Astrocyte of the cerebellum (primary cell): Measurements from ENCODE around the gene PRMT9.

Experiments used
- DNase-seq: peaks from one replicate; pipeline ENCODE4 v3.0.0-alpha.2; 2011; ENCODE audit warnings: low read depth
- H3K4me3 ChIP-seq: 2 replicates; pipeline ENCODE4 v1.5.1; 2011; ENCODE audit warnings: mild to moderate bottlenecking, low read depth, low read length, moderate library complexity
- CTCF ChIP-seq: IDR thresholded peaks from 2 replicates; pipeline ENCODE4 v1.5.1; 2012; ENCODE audit warnings: low read length, low read depth, moderate library complexity, mild to moderate bottlenecking; ENCODE audit errors: missing control alignments
- in situ Hi-C: cut with HindIII; loops from 2 replicates; pipeline ENCODE4 v1.10.0; 2017; ENCODE audit warnings: low sequenced_read_pairs

PRMT9 gene

GRCh38 chr4:147629783-147630730 is 53.9 kb downstream of the PRMT9 start:
- TF ChIP-seq CTCF, result no peak
- in situ Hi-C loops, result no loop called here
- DNase-seq, result no peak
- no peak overlapping the region for H3K4me3 ChIP-seq

DNA sequence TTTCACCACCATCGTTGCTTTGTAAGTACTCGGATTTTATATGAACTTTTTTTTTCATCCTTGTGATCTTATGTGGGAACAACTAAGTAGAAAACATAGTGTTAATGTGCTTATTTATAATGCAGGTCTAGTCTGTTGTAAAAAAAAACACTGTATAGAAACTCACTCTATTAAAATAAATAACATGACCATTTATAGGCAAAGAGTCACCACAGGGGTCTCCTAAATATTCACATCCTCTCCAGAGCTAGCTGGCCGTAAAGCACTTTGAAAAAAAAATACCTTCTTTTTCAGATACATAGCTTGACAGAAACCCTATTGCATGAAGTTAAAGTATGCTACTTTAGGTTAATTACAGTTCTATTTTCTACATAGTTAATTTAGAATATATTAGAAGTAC is 55.5 kb downstream of the PRMT9 start:
- in situ Hi-C loops, result no loop called here
- no peak for DNase-seq
- H3K4me3 ChIP-seq, result no peak overlapping the region
- TF ChIP-seq CTCF, result no peak

DNA sequence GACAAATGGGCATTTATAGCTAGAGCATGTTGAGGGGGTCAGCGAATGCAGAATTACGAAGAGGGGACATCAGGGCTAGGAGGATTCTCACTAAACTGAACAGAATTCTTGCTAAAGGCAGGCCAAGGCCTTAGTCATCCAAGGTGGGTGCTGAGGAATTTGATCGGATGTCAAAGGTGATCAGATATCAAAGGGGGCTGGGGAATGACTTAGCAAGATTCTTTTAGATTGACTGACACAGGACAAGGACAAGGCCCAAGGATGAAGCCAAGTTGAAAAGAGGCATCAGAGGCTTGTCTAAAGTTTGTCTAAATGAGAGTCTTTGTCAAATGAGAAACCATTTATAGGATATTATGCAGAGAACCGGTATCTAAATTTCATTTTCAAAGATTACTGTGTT is 57.1 kb downstream of the PRMT9 start:
- in situ Hi-C loops, result no loop called here

DNA sequence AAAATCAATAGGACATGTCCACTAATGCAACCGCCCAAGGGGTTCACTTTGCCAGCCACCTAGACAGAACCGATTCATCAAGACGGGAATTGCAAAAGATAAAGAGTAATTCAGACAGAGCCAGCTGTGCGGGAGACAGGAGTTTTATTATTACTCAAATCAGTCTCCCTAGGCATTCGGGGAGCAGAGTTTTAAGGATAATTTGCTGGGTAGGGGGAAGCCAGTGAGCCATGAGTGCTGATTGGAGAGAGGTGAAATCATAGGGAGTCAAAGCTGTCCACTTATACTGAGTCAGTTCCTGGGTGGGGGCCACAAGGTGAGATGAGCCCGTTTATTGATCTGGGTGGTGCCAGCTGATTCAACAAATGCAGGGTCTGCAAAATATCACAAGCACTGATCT is 58.2 kb downstream of the PRMT9 start:
- TF ChIP-seq CTCF, result no peak
- H3K4me3 ChIP-seq, result no peak overlapping the region
- in situ Hi-C loops, result no loop called here
- DNase-seq, result no peak

More for the DNA sequence above, 57.1 kb downstream of the PRMT9 start:
- DNase-seq, result no peak
- TF ChIP-seq CTCF, result no peak
- no peak overlapping the region for H3K4me3 ChIP-seq

DNA sequence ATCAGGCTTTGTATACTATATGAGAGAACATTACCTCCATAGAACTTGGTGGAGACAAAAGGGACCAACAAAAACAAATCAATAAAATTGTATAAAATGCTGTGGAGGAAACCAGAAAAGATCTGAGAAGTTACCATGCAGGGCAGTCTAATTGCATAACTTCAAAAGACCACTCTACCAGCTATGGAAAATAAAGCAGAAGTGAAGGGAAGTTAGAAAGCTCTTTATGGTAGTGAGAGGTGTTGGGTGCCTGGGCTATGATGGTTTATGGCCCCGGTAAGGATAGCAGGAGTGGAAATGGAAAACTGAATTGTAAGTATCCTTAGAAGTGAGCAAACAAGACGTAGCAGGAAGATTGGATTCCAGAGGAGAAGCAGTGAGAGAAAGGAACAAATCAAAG is 63.6 kb downstream of the PRMT9 start:
- in situ Hi-C loops, result no loop called here
- no peak overlapping the region for H3K4me3 ChIP-seq
- no peak for DNase-seq
- no peak for TF ChIP-seq CTCF

- in situ Hi-C loops, result no loop called here
- H3K4me3 ChIP-seq, result peak overlapping the region; percentile 67
- no peak for TF ChIP-seq CTCF
- no peak for DNase-seq
These were observed 65.9 kb downstream of the PRMT9 start for GRCh38 chr4:147617841-147618691.
